ENCODE results near the gene ZYX. TPM values are rescaled to one million over a fixed set of nuclear protein-coding genes. Genes with fewer than 3 reads are reported as not detected.
"Not testable (repeated sequence)": the region's sequence is repeated elsewhere in the genome, so short reads cannot be mapped to it uniquely, and the experiment has no call there.

The ZYX gene
- polyA plus RNA-seq, 1 donor = 63.9 TPM

DNA sequence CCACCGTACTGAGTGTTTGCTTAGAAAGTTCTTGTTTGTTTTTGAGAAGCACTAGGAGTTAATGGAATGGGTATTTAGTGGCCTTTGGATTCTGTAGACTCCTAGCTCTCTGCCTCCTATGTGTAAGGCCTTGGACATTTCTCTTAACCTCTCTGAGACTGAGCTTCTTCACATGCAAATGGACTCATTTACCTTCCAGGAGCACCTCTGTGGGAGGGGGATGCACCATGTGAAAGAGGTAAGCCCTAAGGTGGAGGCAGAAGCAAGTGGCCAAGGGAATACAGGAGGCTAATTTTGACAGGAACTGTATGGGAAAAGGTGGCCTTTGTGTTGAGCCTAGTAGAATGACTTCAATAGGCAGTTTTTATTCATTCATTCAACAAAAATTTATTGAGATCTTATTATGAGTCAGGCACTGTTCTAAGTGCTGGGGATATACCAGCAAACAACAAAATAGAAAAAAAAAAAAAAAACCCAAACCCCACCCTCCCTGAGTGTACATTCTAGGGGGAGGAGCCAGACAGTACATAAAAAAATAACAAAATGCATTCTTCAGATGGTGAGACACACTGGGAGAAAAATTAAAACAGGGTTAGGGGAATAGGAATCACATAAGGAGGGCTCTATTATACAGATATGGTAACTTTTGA lies 36.7 kb downstream of the ZYX start:
- DNase-seq = no peak

DNA sequence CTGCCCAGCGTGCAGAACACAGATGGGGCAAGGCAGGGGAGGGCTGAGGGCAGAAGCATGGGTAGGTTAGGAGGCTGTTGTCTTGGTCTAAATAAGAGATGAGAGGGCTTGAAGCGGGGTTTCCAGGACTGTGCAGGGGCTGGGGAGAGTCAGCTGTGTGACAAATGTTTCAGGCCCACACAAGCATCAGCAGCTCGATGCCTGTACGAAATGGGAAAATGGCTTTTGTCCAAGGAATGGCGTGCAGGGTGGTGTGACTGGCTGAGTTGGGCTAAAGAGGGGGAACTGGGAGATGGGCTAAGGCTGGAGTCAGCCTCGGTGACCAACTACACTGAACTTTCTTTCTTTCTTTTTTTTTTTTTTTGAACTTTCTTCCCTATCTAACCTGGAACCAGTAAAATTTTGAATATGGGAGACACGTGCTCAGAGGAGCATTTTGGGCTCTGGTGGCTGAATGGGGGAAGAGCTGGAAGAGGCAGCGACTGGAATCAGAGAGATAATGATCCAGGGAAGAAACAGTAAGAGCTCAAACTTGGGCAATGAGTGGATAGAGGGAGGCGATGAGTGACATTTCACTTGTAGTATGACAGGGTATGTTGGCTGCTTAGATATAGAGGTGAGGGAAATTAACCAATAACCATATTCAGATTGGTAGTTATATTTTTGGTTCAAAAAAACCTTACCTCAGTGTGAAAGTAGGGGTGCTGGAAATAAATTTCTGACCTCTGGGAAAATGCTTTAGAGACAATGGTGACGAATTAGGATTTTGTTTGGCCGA lies 37.7 kb downstream of the ZYX start:
- no peak for DNase-seq

DNA sequence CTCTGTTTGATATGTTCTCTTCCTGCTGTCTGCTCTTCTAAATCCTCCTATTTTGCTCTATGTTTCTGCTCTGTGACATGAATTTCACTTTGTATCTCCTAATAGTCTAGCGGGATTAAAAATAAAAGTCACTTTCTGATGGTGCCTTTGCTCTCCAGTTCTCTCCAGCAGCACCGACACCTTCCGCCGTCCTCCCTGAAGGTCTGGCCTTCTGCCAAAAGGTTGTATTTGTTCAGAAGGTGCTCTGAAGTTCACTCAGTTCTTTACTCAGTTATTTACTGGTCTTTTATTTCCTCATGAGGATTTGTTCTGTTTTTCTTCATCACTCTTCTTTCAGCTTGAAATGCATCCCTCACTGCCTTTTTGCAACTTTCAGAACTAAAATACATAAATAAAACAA lies 38.7 kb downstream of the ZYX start:
- DNase-seq = no peak

DNA sequence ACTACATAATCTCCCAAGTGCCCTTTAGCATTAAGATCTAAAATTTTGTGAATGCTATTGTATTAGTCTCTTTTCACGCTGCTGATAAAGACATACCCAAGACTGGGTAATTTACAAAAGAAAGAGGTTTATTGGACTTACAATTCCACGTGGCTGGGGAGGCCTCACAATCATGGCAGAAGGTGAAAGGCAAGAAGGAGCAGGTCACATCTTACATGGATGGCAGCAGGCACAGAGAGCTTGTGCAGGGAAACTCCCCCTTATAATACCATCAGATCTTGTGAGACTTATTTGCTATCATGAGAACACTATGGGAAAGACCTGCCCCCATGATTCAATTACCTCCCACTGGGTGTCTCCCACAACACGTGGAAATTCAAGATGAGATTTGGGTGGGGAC lies 39.5 kb downstream of the ZYX start:
- DNase-seq = not testable (repeated sequence)

DNA sequence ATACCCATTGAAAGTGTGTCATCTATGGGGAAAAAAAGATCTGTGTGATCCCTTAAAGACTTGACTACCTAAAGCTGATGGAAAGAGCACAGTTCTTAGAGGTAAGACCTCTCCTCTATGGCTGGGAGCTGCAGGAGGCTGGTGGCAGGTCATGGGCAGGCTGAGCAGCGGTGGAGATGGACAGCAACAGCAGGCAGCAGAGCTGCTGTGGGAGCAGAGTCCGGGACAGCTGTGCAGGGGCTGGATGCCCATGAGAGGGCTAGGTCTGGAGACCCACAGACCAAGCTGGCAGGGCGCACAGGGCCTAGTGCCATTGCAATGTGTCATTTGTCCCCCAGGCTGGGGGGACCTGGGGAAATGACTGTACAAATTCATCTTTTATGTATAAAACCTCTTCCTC lies 40.9 kb downstream of the ZYX start:
- DNase-seq = no peak

DNA sequence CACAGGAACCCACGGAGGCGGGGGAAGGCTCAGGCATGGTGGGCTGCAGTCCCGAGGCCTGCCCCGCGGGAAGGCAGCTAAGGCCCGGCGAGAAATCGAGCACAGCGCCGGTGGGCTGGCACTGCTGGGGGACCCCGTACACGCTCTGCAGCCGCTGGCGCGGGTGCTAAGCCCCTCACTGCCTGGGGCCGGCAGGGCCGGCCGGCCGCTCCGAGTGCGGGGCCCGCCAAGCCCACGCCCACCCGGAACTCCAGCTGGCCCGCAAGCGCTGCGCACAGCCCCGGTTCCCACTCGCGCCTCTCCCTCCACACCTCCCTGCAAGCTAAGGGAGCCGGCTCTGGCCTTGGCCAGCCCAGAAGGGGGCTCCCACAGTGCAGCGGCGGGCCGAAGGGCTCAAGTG lies 43.3 kb downstream of the ZYX start:
- not testable (repeated sequence) for DNase-seq

DNA sequence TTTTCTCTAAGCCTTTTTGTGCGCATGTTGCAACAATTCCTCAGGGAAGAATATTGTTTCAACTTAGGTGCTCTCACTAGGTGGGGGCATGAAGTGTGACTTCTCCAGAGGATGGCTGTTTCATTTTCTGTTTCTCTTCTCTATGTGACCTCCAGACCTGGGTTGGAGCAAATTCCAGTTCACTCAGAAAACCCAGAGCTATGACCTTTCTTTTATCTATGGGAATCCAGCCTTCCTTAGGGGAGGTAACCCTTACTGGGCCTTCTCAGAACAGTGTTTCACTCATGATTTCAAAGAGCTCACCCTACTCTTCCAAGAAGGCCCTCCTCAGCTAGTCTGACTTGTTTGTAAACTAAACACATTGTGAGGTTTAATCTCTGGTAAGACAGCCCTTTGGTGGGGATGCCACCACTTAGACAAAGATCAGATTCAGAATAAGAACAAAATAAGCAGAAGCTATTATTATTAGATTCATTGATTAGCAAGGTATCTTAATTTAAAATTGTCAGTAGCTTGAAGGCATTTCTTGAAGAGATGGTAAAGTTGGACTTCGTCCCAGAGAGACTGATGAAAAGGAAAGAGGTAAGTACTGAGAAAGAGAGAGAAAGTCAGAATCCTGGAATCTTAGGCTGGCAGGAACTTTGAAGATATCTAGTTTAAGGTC lies 45.5 kb downstream of the ZYX start:
- DNase-seq = no peak

DNA sequence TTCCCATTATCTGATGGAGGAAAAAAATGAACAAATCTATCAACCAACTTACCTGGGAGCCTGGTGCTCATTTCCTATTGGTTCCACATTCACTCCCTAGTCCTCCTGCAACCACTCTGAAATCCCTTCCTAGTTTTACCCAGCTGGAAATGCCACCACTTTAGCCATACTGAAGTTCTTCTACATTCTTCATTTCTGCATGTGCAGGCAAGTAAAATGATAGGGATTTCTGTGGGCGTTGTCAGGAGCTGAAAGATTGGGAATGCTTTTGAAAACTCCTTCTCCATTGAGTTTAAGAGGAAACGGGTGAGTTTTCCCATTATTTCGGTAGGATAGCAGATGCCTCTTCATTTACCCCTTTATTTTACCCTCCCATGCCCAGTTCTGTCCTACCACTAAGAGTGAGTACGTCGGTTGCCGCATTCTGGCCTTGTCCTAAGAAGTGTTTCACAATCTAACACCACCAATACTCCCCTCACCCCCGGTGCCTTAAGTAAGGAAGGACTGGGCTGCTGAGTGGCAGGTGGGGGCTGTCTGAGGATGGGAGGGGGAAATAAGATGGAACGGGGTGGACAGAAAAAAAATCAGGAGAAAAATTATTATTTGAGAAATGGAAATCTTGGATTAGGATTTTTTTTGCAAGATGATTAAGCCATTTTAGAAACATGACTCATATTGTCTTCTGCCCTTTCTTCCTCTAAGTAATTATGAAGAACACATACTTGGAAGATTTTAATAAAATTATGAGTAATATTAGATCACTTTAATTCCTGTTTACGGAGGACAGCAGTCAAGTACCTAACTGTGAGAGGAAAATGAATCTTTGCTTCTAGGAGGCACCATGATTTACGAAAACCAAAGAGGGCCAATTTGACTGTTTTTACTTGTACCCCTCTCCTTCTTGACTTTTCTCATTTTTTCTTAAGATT lies 48.9 kb downstream of the ZYX start:
- DNase-seq = no peak

DNA sequence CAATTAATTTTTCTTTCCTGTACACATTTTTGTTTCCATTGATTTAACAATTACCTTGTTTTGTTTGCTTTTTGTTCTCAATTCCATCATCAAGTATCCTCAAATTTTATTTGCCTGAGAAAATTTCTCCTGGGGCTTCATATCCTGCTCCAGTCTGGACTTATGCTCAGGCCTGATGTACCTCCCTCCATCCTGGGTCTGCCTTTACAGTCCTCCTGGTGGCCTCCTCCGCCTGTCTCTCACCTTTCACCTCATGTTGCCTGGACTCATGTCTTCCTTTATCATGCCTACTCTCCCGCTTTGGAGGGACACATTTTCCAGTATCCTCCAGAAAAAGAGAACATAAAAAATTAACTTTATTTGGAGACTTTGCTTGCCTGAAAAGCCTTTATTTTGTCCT lies 50.0 kb downstream of the ZYX start:
- DNase-seq = no peak

DNA sequence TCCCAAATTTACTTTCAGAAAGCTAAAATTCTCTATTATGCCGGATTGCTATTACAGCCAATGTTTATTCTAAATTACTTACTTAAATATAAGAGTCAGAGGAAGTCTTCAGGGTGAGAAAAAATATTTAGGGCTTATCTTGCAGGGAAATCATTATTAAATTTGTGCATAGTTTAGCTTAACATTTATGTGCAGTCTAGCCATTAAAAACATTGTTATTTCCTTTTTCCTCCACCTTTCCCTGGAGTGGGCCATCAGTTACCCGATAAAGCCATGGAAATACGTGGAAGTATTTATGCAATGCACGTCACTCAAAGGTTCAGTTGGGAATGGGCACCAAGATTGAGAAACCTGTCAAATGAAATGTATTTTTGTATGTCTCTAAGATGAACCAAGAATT lies 52.6 kb downstream of the ZYX start:
- no peak for DNase-seq

DNA sequence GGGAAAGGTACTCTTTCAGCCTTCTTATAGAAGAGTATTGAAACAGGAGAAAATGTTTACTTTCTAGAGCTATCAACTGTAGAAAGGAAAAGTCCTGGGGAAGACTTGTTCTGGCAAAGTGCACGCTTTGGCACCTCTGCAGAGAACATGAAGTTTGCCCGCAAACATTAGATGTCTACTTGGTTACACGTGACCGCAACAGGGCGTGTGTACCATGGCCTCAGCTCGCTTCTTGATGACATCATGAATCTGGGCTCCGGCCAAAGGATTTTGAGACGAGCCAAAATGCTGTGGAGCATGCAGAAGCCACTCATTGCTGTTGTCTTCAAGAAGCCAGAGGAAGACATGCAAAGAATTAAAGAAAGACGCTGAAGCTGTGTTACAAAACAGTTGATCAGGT lies 53.5 kb downstream of the ZYX start:
- no peak for DNase-seq

DNA sequence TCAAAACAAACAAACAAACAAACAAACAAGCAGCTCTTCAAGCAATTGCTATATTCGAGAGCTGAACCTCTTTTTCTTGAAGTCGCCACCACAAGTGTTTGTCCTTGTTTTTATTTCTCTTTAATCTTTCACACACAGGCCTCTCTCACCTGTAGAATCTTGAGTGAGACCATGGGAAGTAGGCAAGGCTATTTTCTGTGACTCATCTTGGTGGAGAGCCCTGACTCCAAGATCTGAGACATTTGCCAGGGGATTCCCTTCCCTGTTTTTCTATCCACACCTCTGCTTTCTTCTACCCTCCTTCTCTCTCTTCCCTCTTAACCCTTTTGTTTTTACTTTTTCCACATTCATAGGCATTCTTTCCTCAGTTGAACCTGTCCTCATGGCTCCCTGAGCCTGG lies 54.1 kb downstream of the ZYX start:
- no peak for DNase-seq

DNA sequence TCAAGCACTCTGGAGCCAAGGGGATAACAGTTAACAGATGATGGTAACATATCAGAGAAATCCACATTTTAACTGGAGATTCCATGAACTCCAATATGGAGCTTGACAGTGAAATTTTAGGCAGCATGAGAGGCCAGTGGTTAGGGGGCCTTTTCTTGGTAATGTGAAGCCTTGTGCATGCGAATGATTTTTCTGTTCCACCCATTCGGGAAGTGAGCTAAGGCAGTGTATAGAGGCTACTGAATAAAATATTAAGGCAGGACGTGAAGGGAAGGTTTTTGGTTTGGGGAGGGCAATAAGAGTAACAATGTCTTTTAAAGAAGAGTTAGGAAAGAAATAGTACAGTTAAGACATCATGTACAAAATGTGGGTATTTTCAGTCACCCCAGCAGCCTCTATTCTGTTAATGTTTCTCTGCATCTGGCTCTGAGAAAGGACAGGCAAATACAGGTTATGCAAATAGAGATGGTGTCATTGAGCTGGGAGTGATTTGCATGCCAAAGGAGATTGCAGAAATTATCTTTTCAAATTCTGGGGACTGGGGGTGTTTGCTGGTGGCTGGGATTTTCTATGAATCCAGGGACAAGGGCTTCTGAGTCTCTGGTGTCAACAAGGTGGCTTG lies 55.3 kb downstream of the ZYX start:
- no peak for DNase-seq

DNA sequence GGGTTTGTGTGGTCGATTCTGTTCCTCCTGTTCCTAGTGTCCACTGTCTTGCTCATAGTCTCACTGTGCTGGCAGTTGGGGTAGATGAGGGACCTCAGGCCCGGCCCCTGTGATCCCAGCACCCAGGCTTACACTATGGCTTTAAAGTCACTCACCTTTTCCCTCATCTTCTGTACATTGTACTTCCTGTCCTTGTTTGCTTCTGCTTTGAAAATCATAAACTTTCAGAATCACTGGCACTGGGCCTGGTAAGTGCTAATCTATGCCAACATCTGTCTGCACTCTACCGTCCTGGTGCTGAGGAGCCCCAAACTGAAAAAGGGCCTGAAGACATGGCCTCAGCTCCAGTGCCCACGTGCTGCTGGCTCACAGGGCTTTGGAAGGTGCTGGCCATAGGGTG lies 56.4 kb downstream of the ZYX start:
- no peak for DNase-seq

DNA sequence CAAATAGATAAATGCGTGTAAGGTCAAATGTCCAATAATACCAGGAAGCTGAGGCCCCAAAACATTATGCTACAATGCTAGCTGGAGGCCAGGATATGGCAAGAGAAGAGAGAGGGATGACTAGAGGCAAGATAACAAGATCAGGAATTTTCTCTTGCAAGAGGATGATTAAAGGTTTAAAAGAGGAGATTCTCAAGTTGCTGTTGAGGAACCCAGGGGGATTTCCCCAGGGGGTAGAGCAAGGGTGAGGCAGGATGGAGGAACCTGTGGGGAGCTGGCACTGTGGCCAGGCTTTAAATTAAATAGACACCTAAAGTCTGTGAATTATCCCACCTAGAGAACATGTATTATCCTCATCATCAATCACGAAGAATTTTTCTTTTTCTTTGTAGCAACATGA lies 58.7 kb downstream of the ZYX start:
- no peak for DNase-seq

Other genes with a start within 250 kb of the ZYX start
- gene PIP, start 249.3 kb upstream of the ZYX start, polyA plus RNA-seq (ENCODE audit: insufficient read length) = not detected
- not detected for gene TAS2R39, start 197.9 kb upstream of the ZYX start, polyA plus RNA-seq (ENCODE audit: insufficient read length)
- not detected for gene TAS2R40, start 159.3 kb upstream of the ZYX start, polyA plus RNA-seq (ENCODE audit: insufficient read length)
- gene GSTK1, start 117.9 kb upstream of the ZYX start, polyA plus RNA-seq (ENCODE audit: insufficient read length) = 199 TPM
- 55.7 TPM for gene TMEM139, start 96.4 kb upstream of the ZYX start, polyA plus RNA-seq (ENCODE audit: insufficient read length)
- gene CASP2, start 93.0 kb upstream of the ZYX start, polyA plus RNA-seq (ENCODE audit: insufficient read length) = 69.9 TPM
- gene CLCN1, start 65.2 kb upstream of the ZYX start, polyA plus RNA-seq (ENCODE audit: insufficient read length) = 0.35 TPM
- gene FAM131B, start 18.6 kb upstream of the ZYX start, polyA plus RNA-seq (ENCODE audit: insufficient read length) = 2.1 TPM
- 20.2 TPM for gene EPHA1, start 27.5 kb downstream of the ZYX start, polyA plus RNA-seq (ENCODE audit: insufficient read length)
- not detected for gene TAS2R60, start 62.1 kb downstream of the ZYX start, polyA plus RNA-seq (ENCODE audit: insufficient read length)
- not detected for gene TAS2R41, start 96.5 kb downstream of the ZYX start, polyA plus RNA-seq (ENCODE audit: insufficient read length)
- 0.73 TPM for gene CTAGE15, start 190.5 kb downstream of the ZYX start, polyA plus RNA-seq (ENCODE audit: insufficient read length)
- 3.3 TPM for gene TCAF2, start 239.6 kb downstream of the ZYX start, polyA plus RNA-seq (ENCODE audit: insufficient read length)